GM13977 (cell line): ENCODE data around the gene CECR2.

Experiments used
- DNase-seq: peaks from one replicate; pipeline ENCODE4 v3.0.0; 2012; ENCODE audit warnings: low spot score
- in situ Hi-C: fragments of 300-500 bp; cut with MboI; formaldehyde crosslinking; loops from one replicate; pipeline ENCODE4 v1.12.0; 2022; ENCODE audit warnings: low sequenced_read_pairs, low pct_unique_long_range_greater_than_20kb, mixed read lengths, inconsistent platforms; ENCODE audit not compliant: unreplicated experiment
- TF ChIP-seq, protein P1 (sequence below): IDR thresholded peaks from 2 replicates; pipeline ENCODE4 v1.5.1; 2012; ENCODE audit warnings: mild to moderate bottlenecking, control low read depth; ENCODE audit not compliant: insufficient read depth; ENCODE audit errors: extremely low read depth, missing control alignments

The CECR2 gene

GRCh38 chr22:17601031-17601430 is 231.8 kb downstream of the CECR2 start:
- in situ Hi-C loops, result no loop called here
- TF ChIP-seq, protein P1, sequence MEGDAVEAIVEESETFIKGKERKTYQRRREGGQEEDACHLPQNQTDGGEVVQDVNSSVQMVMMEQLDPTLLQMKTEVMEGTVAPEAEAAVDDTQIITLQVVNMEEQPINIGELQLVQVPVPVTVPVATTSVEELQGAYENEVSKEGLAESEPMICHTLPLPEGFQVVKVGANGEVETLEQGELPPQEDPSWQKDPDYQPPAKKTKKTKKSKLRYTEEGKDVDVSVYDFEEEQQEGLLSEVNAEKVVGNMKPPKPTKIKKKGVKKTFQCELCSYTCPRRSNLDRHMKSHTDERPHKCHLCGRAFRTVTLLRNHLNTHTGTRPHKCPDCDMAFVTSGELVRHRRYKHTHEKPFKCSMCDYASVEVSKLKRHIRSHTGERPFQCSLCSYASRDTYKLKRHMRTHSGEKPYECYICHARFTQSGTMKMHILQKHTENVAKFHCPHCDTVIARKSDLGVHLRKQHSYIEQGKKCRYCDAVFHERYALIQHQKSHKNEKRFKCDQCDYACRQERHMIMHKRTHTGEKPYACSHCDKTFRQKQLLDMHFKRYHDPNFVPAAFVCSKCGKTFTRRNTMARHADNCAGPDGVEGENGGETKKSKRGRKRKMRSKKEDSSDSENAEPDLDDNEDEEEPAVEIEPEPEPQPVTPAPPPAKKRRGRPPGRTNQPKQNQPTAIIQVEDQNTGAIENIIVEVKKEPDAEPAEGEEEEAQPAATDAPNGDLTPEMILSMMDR, result no peak
- no peak for DNase-seq

DNA sequence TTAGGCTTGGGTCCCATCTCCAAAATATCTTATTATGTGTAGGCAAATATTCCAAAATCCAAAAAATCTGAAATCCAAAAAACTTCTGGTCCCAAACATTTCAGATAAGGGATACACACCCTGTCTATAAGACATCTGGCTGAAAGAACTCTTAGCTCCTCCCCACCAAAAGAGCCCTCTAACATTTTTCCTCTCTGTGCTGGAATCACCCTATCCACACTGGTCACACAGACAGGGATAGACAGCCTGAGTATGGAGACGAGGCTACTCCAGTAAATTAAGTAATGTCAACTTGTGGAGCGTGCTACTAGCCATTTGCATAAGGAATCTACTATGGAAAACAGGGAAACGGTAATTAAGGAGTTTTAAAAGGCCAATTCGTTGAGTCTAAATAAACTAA is 234.4 kb downstream of the CECR2 start:
- TF ChIP-seq, protein P1, result no peak
- DNase-seq, result no peak
- in situ Hi-C loops, result no loop called here

DNA sequence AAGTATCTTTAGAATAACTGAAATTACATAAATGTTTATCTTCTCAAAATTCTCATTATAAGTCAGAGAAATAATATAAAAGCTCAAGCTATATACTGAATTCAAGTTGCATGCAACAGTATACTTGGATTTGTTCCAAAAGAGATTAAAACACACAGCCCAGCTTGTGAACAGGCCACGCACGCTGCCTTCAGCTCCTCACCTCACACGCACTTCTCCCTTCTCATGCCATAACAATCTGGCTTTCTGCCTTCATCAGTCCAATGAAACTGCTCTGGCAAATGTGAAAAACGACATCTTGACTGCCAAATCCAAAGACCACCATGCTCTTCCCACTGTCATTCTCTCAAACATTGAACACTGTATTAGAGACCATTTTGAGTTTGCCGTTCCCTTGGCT is 237.2 kb downstream of the CECR2 start:
- TF ChIP-seq, protein P1, result no peak
- DNase-seq, result no peak
- in situ Hi-C loops, result no loop called here
